Stimulated activated CD8-positive, alpha-beta memory T cell treated with anti-CD3 and anti-CD28 coated beads, Interleukin-12 subunit alpha, Interleukin-12 subunit beta, amount 100 ng/mL, for 4 hours (primary cell): Measurements from ENCODE around the gene CLPTM1L.
"Not testable (repeated sequence)": the region's sequence is repeated elsewhere in the genome, so short reads cannot be mapped to it uniquely, and the experiment has no call there.

ENCODE experiments used
- DNase-seq: peaks from one replicate; pipeline ENCODE4 v3.0.0-alpha.2; 2020; ENCODE audit warnings: low read depth

CLPTM1L gene

DNA sequence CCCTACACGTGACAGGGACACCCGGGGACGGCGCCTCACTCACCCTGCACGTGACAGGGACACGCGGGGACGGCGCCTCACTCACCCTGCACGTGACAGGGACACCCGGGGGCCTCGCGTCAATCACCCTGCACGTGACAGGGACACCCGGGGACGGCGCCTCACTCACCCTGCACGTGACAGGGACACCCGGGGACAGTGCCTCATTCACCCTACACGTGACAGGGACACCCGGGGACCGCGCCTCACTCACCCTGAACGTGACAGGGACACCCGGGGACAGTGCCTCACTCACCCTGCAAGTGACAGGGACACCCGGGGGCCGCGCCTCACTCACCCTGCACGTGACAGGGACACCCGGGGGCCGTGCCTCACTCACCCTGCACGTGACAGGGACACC lies 55.3 kb downstream of the CLPTM1L start:
- not testable (repeated sequence) for DNase-seq

DNA sequence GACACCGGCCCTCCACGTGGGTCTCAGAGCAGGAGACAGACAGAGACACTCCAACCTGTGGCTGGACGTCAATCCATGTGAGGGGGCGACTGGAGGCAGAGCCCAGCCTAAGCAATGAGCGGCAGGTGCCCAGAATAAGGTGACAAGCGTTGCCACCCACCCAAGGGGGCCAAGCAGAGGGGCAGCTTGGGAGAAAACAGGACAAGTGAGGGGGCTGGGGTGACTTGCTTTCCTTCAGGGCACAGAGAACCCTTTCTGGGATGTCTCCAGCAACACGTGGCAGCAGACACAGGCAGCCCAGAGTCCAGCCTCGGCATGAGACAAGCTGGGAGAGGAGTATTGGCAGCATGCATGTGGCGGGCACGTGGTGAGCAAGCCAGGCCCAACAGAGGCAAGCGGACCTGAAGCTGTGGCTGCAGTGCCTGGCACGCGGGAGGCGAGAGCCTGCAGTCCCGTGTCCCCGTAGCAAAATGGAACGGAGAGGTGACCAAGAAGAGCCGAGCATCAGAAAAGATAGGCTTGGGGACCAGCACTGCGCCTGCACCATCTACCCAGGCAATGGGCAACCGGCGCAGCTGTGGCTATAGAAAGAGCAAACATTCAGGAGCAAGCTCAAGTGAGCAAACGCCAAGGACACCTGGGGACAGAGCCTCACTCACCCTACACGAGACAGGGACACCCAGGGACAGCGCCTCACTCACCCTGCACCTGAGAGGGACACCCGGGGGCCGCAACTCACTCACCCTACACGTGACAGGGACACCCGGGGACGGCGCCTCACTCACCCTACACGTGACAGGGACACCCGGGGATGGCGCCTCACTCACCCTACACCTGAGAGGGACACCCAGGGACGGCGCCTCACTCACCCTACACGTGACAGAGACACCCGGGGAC lies 56.2 kb downstream of the CLPTM1L start:
- DNase-seq: no peak

DNA sequence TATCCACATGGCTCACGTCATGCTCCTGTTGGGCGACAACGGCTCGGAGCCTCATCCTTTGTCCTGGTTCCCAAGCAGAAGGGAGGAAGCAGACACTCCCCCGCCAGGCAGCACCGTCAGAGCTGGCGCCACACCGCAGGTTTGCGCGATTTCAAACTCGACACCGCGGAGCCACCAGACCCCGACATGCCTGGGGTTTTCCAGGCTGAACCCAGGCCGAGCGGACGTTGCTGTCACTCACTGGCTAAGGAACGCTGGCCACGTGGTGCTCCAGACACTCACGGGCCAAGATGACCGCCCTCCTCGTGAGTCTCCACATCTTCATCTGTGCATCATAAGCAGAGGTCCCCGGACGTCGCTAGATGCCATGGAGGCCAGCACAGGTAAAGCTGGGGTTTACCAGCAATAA lies 59.0 kb downstream of the CLPTM1L start:
- no peak for DNase-seq

- DNase-seq: no peak
These were observed 59.8 kb downstream of the CLPTM1L start for GRCh38 chr5:1285141-1285540.

GRCh38 chr5:1284336-1284970 lies 60.4 kb downstream of the CLPTM1L start:
- DNase-seq: not testable (repeated sequence)

DNA sequence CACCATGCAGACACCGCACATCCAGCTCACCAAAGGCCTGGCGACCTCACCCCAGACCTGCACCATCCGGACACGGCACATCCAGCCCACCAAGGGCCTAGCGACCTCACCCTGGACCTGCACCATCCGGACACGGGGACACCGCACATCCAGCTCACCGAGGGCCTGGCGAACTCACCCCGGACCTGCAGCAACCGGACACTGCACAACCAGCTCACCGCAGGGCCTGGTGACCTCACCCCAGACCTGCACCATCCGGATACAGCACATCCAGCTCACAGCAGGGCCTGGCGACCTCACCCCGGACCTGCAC lies 61.2 kb downstream of the CLPTM1L start:
- DNase-seq: not testable (repeated sequence)

DNA sequence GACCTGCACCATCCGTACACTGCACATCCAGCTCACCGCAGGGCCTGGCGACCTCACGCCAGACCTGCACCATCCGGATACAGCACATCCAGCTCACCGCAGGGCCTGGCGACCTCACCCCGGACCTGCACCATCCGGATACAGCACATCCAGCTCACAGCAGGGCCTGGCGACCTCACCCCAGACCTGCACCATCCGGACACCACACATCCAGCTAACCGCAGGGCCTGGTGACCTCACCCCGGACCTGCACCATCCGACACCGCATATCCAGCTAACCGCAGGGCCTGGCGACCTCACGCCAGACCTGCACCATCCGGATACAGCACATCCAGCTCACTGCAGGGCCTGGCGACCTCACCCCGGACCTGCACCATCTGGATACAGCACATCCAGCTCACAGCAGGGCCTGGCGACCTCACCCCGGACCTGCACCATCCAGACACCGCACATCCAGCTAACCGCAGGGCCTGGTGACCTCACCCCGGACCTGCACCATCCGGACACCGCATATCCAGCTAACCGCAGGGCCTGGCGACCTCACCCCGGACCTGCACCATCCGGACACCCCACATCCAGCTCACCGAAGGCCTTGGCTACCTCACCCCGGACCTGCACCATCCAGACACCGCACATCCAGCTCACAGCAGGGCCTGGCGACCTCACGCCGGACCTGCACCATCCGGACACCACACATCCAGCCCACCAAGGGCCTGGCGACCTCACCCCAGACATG lies 61.7 kb downstream of the CLPTM1L start:
- not testable (repeated sequence) for DNase-seq

GRCh38 chr5:1282131-1282992 lies 62.5 kb downstream of the CLPTM1L start:
- DNase-seq: no peak

DNA sequence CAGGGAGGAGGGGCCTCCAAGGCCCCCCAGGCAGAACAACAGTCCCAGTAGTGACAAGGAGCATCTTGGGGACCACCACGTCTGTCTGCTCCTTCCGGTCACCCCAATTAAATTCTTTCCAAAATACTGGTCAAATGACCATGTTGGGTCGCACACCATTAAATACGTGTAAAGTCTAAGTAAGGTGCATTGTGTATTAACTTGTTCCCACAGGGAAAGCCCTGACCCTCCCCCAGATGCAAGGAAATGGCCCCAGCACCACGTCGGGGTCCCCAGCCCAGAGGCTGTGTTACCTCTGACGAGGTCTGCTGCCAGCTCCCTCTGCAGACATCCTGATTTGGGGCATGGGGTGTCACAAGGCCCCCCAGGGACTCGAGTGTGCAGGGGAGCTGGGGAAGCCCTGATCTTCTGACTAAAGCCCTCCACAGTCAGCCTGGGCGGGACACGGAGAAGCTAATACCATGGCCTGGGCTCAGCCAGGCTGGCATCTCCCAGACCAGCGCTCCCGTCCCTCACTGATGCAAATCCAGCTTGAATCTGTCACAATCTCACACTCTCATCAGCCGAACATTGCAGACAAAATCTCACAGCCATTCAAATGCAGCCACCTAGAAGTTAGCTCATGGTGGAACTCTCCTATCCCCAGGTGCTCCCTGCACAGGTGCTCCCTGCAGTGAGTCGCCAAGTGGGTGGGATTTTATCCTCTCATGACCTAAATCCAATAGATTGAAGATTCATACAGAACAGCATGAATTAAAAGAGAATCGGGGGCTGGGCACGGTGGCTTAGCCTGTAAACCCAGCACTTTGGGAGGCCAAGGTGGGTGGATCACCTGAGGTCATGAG lies 63.6 kb downstream of the CLPTM1L start:
- DNase-seq: no peak

DNA sequence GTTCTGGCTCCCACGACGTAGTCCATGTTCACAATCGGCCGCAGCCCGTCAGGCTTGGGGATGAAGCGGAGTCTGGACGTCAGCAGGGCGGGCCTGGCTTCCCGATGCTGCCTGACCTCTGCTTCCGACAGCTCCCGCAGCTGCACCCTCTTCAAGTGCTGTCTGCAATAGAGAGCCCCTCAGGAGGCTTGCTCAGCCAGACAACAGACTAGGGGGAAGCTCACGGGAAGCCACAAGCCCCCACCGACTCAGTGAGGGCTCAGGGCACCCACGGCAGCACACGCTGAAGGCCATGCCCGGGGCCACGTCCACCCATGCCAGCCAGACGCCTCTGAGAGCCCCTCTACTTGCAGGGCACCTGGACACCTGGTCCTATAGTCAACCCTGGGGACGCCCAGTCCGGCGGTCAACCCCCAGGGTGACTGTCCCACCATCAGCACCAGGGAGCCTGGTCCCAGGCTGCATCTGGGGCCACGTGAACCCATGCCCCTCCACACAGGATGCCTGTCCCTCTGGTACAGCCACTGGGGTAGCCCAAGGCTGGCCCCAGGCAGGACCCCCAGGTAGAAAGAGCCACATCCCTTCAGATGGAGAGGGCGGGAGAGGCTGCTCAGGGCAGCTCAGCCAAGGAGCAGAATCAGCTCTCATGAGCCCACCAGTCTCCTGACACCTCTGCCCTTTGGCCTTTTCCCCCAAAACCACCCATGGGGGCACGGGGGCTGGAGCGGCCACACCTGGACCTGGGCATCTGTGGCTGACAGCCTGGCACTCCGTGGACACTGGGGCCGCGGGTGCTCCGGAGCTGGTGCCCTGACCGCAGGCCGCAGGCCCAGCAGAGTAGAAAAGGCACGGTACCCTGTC lies 64.5 kb downstream of the CLPTM1L start:
- DNase-seq: no peak

GRCh38 chr5:1279443-1280151 lies 65.3 kb downstream of the CLPTM1L start:
- no peak for DNase-seq

- DNase-seq: no peak
These were observed 66.0 kb downstream of the CLPTM1L start for GRCh38 chr5:1278656-1279442.

DNA sequence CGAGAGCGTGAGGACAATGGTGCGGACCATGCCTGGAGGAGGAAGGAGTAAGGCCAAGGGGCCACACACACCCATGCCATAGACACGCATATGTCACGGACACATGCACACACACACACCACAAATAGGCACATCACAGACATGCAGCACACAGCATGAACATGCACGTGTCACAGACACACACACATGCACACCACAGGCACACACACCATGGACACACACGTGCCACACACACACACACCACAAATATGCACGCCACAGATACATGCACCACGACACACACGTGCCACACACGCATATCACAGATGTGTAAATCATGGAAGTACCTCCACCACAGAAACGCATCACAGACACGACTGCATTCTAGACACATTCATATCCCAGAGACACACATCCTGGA lies 66.7 kb downstream of the CLPTM1L start:
- no peak for DNase-seq

- DNase-seq: no peak
These were observed 67.1 kb downstream of the CLPTM1L start for GRCh38 chr5:1277781-1278180.

- DNase-seq: no peak
These were observed 67.6 kb downstream of the CLPTM1L start for GRCh38 chr5:1277331-1277730.

GRCh38 chr5:1276930-1277329 lies 68.0 kb downstream of the CLPTM1L start:
- no peak for DNase-seq

DNA sequence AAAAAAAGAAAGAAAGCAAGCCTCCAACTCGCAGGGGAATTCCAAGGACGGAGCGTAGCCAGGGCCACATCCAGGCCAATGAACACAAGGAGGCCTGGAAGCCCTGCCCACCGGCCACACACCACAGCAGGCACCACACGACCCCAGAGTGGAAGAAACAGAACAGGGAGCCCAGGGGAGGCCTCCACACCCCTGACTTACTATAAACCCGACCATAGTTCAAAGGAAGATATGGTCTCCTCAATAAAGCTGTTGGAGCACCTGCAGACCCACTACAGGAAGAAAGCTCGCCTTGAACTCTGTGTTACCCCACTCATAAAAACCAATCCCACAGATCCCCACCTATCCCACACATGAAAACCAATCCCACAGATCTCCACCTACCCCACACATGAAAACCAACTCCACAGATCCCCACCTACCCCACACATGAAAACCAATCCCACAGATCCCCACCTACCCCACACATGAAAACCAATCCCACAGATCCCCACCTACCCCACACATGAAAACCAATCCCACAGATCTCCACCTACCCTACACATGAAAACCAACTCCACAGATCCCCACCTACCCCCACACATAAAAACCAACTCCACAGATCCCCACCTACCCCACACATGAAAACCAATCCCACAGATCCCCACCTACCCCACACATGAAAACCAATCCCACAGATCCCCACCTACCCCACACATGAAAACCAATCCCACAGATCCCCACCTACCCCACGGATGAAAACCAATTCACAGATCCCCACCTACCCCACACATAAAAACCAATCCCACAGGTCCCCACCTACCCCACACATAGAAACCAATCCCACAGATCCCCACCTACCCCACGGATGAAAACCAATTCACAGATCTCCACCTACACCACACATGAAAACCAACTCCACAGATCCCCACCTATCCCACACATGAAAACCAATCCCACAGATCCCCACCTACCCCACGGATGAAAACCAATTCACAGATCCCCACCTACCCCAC lies 69.2 kb downstream of the CLPTM1L start:
- DNase-seq: not testable (repeated sequence)
